Sigmoid colon (tissue), 7 donors: Measurements from ENCODE around the gene RNFT2. TPM values are rescaled to one million over a fixed set of nuclear protein-coding genes. Genes with fewer than 3 reads are reported as not detected.

Source experiments
- DNase-seq: peaks from one replicate; pipeline ENCODE4 v3.0.0-alpha.2; 2019
- H3K27ac ChIP-seq, 4 donors: fragments of 200-600 bp; sonication (generic); one replicate each; pipeline ENCODE4 v1.5.1; 2016 to 2019; ENCODE audit warnings: mild to moderate bottlenecking in 1 of 4
- H3K27me3 ChIP-seq, 3 donors: fragments of 200-600 bp; sonication (generic); one replicate each; pipeline ENCODE4 v1.5.1; 2019; ENCODE audit warnings: mild to moderate bottlenecking in 1 of 3
- H3K36me3 ChIP-seq, 4 donors: fragments of 200-600 bp; sonication (generic); one replicate each; pipeline ENCODE4 v1.5.1; 2016 to 2019
- H3K4me1 ChIP-seq, 4 donors: fragments of 200-600 bp; sonication (generic); one replicate each; pipeline ENCODE4 v1.5.1; 2017 to 2019
- H3K4me3 ChIP-seq, 4 donors: fragments of 200-600 bp; sonication (generic); one replicate each; pipeline ENCODE4 v1.5.1; 2017 to 2019; ENCODE audit warnings: mild to moderate bottlenecking in 2 of 4, moderate library complexity in 1 of 4
- H3K9me3 ChIP-seq, 4 donors: fragments of 200-600 bp in 3 of 4; sonication (generic) in 3 of 4; one replicate each; pipeline versions ENCODE4 v1.5.1 to v1.6.1; 2013 to 2019
- EP300 ChIP-seq, 4 donors: sonication (generic); formaldehyde crosslinking; IDR thresholded peaks; one replicate each; pipeline ENCODE4 v1.6.1; 2017; ENCODE audit warnings: antibody characterized with exemption in 4 of 4
- POLR2A ChIP-seq, 2 donors: fragments of 450-650 bp; IDR thresholded peaks; one replicate each; pipeline ENCODE4 v1.6.1; 2016; ENCODE audit warnings: antibody characterized with exemption in 2 of 2, mild to moderate bottlenecking in 2 of 2, moderate library complexity in 2 of 2
- POLR2AphosphoS5 ChIP-seq, 4 donors: sonication (generic); formaldehyde crosslinking; IDR thresholded peaks; one replicate each; pipeline ENCODE4 v1.6.1; 2017; ENCODE audit warnings: antibody characterized with exemption in 4 of 4
- WGBS, 2 donors: extraction: QIAGEN DNeasy Blood & Tissue Kit; methylation state at CpG; one replicate each; pipeline ENCODE4 v1.1.7; 2013; 5-methylcytosine and 5-hydroxymethylcytosine counted together
- intact Hi-C: fragments of 100-400 bp; cut with DNase I; formaldehyde crosslinking; loops from one replicate; pipeline ENCODE4 v1.15.1; 2023
- polyA plus RNA-seq, 3 donors: library from polyadenylated mRNA; stranded (reverse); fragments of 200-250 nt; gene quantifications; one replicate each; pipeline ENCODE4 v1.2.3, GENCODE V29; 2013
- total RNA-seq, 4 donors: library from RNA; depleted of rRNA; stranded (reverse); fragments of >200 nt; gene quantifications; one replicate each; pipeline ENCODE4 v1.1.0, GENCODE V29; 2016
- TF ChIP-seq, protein P1 (sequence below), 4 experiments: fragments of 450-650 bp in 3 of 4; fragments of 200-600 bp in 1 of 4; IDR thresholded peaks; one replicate each; pipeline ENCODE4 v1.5.1; 2016 to 2019; ENCODE audit warnings: antibody characterized with exemption in 4 of 4, mild to moderate bottlenecking in 3 of 4, moderate library complexity in 2 of 4
- donor health status: healthy with polysubstance abuse.
- donor health status: Bipolar disorder and iron deficiency.
- donor health status: healthy.

Gene RNFT2
- total and polyA plus RNA-seq, 7 donors: 0.36 to 4.3 (median 1.1) TPM

DNA sequence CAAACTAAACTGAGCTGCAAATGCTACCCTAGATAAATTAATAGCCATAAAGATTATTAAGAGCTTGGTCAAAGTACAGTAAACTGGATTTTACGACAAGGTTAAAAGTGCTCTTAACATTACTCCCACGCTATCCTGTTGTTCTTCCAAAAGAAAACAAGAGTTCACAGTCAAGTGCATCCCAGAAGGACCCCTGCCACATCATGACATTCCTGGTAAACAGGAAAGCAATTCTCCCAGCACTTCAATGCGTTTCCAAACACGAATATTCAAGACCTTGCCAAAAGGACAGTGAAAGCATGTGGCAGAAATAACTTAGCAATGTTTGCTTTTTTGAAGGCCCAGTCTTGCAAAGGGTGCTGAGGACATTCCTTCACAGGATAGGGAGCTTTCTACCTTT lies 11.4 kb upstream of the RNFT2 start:
- no peak for DNase-seq
- TF ChIP-seq POLR2A (IDR thresholded peaks at IDR 0.05) (no peak), EP300 (IDR thresholded peaks at IDR 0.05) (no peak), POLR2AphosphoS5 (IDR thresholded peaks at IDR 0.05) (no peak)
- TF ChIP-seq, protein P1, sequence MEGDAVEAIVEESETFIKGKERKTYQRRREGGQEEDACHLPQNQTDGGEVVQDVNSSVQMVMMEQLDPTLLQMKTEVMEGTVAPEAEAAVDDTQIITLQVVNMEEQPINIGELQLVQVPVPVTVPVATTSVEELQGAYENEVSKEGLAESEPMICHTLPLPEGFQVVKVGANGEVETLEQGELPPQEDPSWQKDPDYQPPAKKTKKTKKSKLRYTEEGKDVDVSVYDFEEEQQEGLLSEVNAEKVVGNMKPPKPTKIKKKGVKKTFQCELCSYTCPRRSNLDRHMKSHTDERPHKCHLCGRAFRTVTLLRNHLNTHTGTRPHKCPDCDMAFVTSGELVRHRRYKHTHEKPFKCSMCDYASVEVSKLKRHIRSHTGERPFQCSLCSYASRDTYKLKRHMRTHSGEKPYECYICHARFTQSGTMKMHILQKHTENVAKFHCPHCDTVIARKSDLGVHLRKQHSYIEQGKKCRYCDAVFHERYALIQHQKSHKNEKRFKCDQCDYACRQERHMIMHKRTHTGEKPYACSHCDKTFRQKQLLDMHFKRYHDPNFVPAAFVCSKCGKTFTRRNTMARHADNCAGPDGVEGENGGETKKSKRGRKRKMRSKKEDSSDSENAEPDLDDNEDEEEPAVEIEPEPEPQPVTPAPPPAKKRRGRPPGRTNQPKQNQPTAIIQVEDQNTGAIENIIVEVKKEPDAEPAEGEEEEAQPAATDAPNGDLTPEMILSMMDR (IDR thresholded peaks at IDR 0.05): no peak
- intact Hi-C loops: no loop called here
- H3K9me3 ChIP-seq: no peaks in the 10 kb centered on the region
- H3K36me3 ChIP-seq: peaks cover 0 to 18% (median 5%) of the 10 kb centered on the region in 4 donors
- 46 to 64% methylated on average over 4 of the region's 4 CpGs for WGBS, 2 donors
- H3K27me3 ChIP-seq: no peaks in the 10 kb centered on the region
- no peak overlapping the region for H3K27ac ChIP-seq
- H3K4me3 ChIP-seq: no peak overlapping the region
- peaks cover 0 to 10% (median 4%) of the 10 kb centered on the region in 4 donors for H3K4me1 ChIP-seq

- WGBS, 2 donors: 44 to 77% methylated on average over 3 of the region's 3 CpGs
Measured at GRCh38 chr12:116727261-116727660, 10.9 kb upstream of the RNFT2 start.

DNA sequence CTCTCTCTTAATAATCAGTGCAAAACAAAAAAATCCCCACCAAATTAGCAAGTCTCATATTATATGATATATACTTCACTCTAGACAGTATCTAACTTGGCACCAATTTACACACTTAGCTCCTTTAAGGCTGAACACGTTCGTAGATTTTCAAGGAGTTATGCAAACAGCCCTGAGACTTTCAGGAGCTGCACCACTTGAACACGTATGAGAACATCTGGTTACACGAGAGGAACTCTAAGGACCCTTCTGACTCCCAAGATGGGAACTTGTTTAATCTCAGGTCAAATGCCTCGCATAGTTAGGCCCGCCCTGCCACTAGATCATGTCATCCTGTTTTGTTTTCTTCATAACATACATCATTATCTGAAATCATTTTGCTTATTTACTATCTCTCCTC lies 10.2 kb upstream of the RNFT2 start:
- intact Hi-C loops: no loop called here
- WGBS, 2 donors: 65 to 68% methylated on average over 6 of the region's 6 CpGs
- TF ChIP-seq POLR2AphosphoS5 (IDR thresholded peaks at IDR 0.05): no peak
- TF ChIP-seq EP300 (IDR thresholded peaks at IDR 0.05): no peak
- no peak for TF ChIP-seq POLR2A (IDR thresholded peaks at IDR 0.05)
- TF ChIP-seq, protein P1 (IDR thresholded peaks at IDR 0.05): no peak
- Histone ChIP-seq H3K9me3 (no peaks in the 10 kb centered on the region), H3K4me3 (no peak overlapping the region), H3K4me1 (peaks cover 0 to 10% (median 4%) of the 10 kb centered on the region in 4 donors), H3K27me3 (no peaks in the 10 kb centered on the region), H3K27ac (no peak overlapping the region), H3K36me3 (peaks cover 0 to 10% (median under 1%) of the 10 kb centered on the region in 4 donors)
- no peak for DNase-seq

More at GRCh38 chr12:116727261-116727660, 10.9 kb upstream of the RNFT2 start:
- intact Hi-C loops: no loop called here
- no peak for DNase-seq
- Histone ChIP-seq H3K27ac (no peak overlapping the region), H3K9me3 (no peaks in the 10 kb centered on the region), H3K27me3 (no peaks in the 10 kb centered on the region), H3K4me1 (peaks cover 0 to 10% (median 4%) of the 10 kb centered on the region in 4 donors), H3K36me3 (peaks cover 0 to 12% (median 5%) of the 10 kb centered on the region in 4 donors), H3K4me3 (no peak overlapping the region)
- TF ChIP-seq POLR2A (IDR thresholded peaks at IDR 0.05) (no peak), POLR2AphosphoS5 (IDR thresholded peaks at IDR 0.05) (no peak), EP300 (IDR thresholded peaks at IDR 0.05) (no peak)
- TF ChIP-seq, protein P1 (IDR thresholded peaks at IDR 0.05): no peak

DNA sequence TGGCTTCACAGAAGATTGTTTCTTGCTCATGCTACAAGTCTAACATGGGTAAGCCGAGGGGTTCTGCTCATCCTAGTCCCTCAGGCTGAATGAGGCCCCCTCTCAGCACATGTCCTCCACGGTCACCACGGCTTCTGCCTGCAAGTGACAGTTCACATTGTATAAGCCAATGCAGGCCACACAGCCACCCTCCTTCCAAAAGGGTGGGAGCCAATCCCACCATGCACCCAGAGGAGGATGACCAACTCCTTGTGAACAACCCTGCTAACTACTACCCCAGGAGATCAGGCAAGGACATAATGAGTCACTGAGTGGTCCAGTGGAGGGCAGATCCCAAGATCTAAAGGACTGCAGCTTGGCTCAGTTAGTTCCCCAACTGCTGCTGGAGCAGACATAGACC lies 6.3 kb upstream of the RNFT2 start:
- intact Hi-C loops: no loop called here
- peaks cover 0 to 31% (median 0%) of the 10 kb centered on the region in 4 donors for H3K36me3 ChIP-seq
- no peaks in the 10 kb centered on the region for H3K27me3 ChIP-seq
- no peak overlapping the region for H3K4me3 ChIP-seq
- no peak for DNase-seq
- H3K9me3 ChIP-seq: no peaks in the 10 kb centered on the region
- H3K4me1 ChIP-seq: peaks cover 0 to 13% (median 7%) of the 10 kb centered on the region in 4 donors
- 95 to 96% methylated on average over 3 of the region's 3 CpGs for WGBS, 2 donors
- TF ChIP-seq POLR2A (IDR thresholded peaks at IDR 0.05) (no peak), EP300 (IDR thresholded peaks at IDR 0.05) (no peak), POLR2AphosphoS5 (IDR thresholded peaks at IDR 0.05) (no peak)
- TF ChIP-seq, protein P1 (IDR thresholded peaks at IDR 0.05): no peak
- H3K27ac ChIP-seq: no peak overlapping the region
